Hypothalamus (tissue), 51 donors: ENCODE data around the gene POLR1H.
"Not testable (repeated sequence)": the region's sequence is repeated elsewhere in the genome, so short reads cannot be mapped to it uniquely, and the experiment has no call there.

ENCODE experiments used
- DNase-seq, 51 donors: peaks; one replicate each; lab custom pipeline; 2025; lab: John Stamatoyannopoulos, UW

The POLR1H gene, protein sequence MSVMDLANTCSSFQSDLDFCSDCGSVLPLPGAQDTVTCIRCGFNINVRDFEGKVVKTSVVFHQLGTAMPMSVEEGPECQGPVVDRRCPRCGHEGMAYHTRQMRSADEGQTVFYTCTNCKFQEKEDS

GRCh38 chr6:30061092-30061857, at the start of gene POLR1H:
TSS of gene POLR1H (plus strand) at chr6:30061265. CDS start at chr6:30061525, 260 bp downstream.
- DNase-seq: peak; percentile 35 to 96 (median 84)

DNA sequence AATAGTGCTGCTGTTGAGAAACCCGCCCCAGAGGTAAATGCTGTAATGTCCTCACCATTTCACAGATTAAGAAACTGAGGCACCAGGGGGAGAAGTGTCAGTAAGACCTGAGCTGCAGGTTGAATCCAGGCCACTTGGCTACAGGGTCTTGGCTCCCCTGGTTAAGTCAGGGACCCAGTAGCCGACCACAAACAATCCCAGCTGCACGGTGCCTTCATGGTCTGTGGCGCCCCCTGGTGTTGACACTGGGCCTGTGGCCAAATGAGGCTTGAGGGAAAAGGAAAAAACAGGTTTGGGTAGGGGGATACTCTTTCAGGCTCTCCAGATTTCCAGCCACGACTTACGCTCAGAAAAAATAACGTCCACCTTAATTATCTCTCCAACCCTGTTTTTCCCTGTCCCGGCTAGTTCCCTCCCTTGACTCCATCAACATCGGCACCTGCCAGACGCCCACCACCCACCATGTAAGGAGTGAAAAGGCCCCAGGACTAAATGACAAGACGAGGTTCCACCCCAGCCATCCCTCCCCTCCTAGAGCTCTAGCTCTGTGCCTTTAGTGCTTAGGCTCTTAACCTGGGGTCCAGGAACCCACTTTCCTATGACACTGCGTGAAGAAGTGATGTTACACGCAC, 47.7 kb upstream of the POLR1H start:
- peak in 8 of 51 donors; percentile 5 to 51 (median 16) for DNase-seq

DNA sequence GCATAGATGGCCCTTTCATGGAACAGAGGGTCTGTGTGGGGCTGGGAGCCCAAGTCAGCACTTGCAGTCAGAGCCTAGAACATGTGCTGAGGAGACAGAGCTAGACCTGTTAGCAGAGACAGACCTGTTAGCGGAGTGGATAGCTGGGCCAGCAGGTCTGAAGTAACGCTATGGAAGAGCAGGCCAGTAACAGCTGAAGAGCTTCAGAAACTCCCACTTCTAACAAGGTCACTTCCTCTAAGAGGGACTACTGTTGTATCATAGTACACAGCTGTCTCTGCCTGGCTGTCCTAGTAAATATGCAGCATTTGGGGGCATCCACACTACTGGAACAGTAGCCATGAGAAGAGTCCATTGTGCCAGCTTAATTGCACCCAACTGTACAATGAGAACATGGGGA, 41.2 kb upstream of the POLR1H start:
- DNase-seq: no peak

DNA sequence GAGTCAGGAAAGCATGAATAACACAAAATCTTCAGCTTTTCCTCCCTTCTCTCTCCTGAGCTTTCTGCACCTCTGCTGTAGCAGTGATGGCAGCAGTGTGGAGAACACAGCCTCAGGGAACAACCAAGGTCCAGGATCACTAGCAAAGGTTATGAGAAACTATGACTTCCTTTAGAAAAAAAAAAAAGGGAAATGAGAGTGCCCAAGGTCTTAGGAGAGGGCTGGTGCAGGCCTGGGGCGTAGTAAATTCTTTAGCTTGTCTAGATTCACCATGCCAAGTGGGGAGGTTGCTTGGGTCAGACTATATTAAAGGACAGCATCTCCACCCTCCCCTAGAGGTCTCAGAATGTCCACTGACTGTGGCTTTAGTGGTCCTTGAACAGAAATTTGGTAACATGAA, 40.4 kb upstream of the POLR1H start:
- no peak for DNase-seq

- DNase-seq: no peak
These were observed 38.9 kb upstream of the POLR1H start for GRCh38 chr6:30022189-30022588.

DNA sequence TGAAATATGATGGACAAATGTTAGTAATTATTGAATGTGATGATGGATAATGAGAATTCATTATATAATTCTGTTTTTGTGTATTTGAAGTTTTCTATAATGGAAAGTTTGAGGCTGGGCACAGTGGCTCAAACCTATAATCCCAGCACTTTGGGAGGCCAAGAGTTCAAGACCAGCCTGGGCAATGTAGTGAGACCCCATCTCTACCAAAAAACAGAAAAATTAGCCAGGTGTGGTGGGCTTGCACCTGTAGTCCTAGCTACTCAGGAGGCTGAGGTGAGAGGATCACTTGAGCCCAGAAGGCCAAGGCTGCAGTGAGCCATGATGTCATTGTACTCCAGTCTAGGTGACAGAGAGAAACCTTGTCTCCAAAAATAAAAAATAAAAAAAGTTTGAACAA, 38.4 kb upstream of the POLR1H start:
- not testable (repeated sequence) for DNase-seq

- DNase-seq: no peak
These were observed 35.9 kb upstream of the POLR1H start for GRCh38 chr6:30025186-30025585.

- no peak for DNase-seq
These were observed 31.5 kb upstream of the POLR1H start for GRCh38 chr6:30029588-30029987.

- no peak for DNase-seq
These were observed 29.7 kb upstream of the POLR1H start for GRCh38 chr6:30031381-30031780.

DNA sequence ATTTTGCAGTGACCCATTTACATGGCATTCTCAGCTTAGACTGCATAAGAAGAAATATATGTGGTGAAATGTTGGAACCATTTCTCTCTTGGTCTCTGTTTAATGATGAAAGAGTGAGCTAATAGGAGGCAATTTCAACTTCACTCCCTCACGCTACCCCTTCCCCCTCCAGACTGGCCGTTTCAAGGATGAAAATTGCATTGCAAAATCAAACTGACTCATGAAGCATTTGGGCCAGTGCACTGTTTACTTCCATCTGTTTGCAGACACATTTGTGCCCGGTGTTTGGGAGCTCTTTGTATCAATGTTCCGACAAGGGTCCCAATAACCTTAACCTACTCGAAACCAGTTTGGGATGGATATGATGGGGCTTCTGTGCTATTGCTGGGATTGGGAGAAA, 27.6 kb upstream of the POLR1H start:
- not testable (repeated sequence) for DNase-seq

DNA sequence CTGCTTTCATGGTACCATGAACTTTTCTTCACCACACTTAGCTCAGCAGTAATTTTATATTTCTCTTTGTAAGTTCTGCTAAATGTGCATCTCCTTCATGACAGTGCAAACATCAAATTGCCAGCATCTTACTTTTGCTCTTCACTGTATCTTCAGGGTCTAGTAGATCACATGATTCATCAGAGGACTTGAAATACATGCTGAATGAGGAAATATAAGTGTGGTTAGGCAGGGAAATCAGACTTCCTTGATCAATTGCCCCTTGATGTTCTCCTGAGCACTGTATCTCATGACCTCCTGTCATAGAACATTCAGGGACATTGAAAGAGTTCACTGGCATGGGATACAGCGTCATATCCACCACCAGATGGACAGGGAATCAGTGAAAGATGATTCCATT, 25.3 kb upstream of the POLR1H start:
- no peak for DNase-seq

- no peak for DNase-seq
These were observed 23.8 kb upstream of the POLR1H start for GRCh38 chr6:30037182-30037788.

GRCh38 chr6:30041221-30041620, 19.8 kb upstream of the POLR1H start:
- no peak for DNase-seq

GRCh38 chr6:30041821-30042220, 19.2 kb upstream of the POLR1H start:
- DNase-seq: no peak

GRCh38 chr6:30042476-30042875, 18.6 kb upstream of the POLR1H start:
- no peak for DNase-seq

- DNase-seq: no peak
These were observed 18.2 kb upstream of the POLR1H start for GRCh38 chr6:30042914-30043313.

- DNase-seq: no peak
These were observed 17.3 kb upstream of the POLR1H start for GRCh38 chr6:30043744-30044143.

DNA sequence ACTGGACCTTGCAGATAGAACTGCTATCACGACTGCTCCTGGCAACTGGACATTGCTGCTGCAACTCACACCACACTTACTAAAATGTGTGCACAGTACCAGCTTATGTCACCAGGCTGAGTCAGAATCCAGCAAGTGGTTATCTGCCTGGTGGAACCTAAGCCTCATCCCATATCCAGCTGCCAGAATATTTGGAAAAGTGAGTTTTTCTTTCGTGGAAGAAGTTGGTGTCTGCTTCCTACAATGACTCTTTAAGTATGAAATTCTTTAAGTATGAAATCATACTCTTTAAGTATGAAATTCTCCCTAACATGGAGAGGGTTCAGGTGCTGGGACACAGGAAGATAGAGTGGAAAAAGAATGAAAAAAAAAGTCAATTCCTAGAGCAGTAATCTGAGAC, 16.4 kb upstream of the POLR1H start:
- DNase-seq: peak in 1 of 51 donors; percentile 6

DNA sequence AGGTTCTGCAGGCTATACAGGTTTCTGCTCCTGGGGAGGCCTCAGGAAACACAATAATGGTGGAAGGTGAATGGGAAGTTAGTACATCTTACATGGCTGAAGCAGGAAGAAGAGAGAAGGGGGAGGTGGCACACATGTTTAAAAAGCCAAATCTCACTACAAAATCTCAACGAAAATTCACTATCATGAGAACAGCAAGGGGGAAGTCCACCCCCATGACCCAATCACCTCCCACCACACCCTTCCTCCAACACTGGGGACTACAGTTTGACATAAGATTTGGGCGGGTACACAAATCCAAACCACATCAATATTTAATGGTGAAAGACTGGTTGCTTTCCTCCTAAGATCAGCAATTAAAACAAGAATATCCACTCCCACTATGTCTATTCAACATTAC, 13.8 kb upstream of the POLR1H start:
- DNase-seq: no peak

DNA sequence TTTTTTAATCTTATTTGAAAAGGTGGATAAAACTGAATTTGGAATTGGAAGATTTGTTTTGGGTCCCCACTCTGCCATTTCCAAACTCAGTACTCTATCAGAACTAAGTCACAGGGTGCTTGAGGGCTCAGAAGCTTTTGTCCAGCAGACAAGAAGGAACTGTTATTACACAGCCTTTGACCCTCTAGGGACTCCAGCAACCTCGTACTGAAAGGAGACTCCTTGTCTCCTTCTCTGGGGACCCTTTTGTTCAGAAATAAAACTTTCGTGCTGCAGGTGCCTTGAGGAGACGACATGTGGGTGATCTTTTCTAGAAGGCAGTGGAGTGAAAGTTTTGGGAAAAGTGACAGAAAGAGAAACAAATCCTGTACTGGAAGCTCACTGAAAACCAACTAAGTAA, 7.4 kb upstream of the POLR1H start:
- no peak for DNase-seq

- no peak for DNase-seq
These were observed 5.6 kb upstream of the POLR1H start for GRCh38 chr6:30055513-30055912.
